Neuronal stem cell (in vitro differentiated cells): ENCODE data around the gene CEP192.

Experiments used
- DNase-seq: peaks from one replicate; pipeline ENCODE4 v3.0.0-alpha.2; 2013; ENCODE audit warnings: low spot score
- H2AFZ ChIP-seq: one replicate; pipeline ENCODE4 v1.6.1; 2013; ENCODE audit warnings: mild to moderate bottlenecking, low read length, inconsistent platforms
- H2AK5ac ChIP-seq: 2 replicates; pipeline ENCODE4 v1.6.1; 2013; ENCODE audit warnings: low read depth, mild to moderate bottlenecking, inconsistent platforms, low read length, moderate library complexity, mixed read lengths
- H2BK120ac ChIP-seq: 2 replicates; pipeline ENCODE4 v1.6.1; 2013; ENCODE audit warnings: low read depth, mild to moderate bottlenecking, inconsistent platforms, low read length, moderate library complexity, mixed read lengths
- H2BK12ac ChIP-seq: one replicate; pipeline ENCODE4 v1.6.1; 2013; ENCODE audit warnings: low read length, inconsistent platforms
- H2BK15ac ChIP-seq: 2 replicates; pipeline ENCODE4 v1.6.1; 2013; ENCODE audit warnings: mild to moderate bottlenecking, low read length, inconsistent platforms, mixed read lengths
- H2BK5ac ChIP-seq: one replicate; pipeline ENCODE4 v1.6.1; 2013; ENCODE audit warnings: inconsistent platforms, mild to moderate bottlenecking, low read length, moderate library complexity
- H3K14ac ChIP-seq: one replicate; pipeline ENCODE4 v1.6.1; 2013; ENCODE audit warnings: low read length, inconsistent platforms
- H3K18ac ChIP-seq: 2 replicates; pipeline ENCODE4 v1.6.1; 2013; ENCODE audit warnings: low read length, inconsistent platforms
- H3K23ac ChIP-seq: 2 replicates; pipeline ENCODE4 v1.6.1; 2013; ENCODE audit warnings: low read depth, mild to moderate bottlenecking, mixed read lengths, low read length, inconsistent platforms; ENCODE audit not compliant: poor library complexity
- H3K27ac ChIP-seq: replicated peaks from 3 replicates; pipeline ENCODE4 v1.5.1; 2013; ENCODE audit warnings: low read length, inconsistent platforms
- H3K27me3 ChIP-seq, 3 experiments: 2 replicates each; pipeline ENCODE4 v1.6.1; 2013; ENCODE audit warnings: low read length in 3 of 3, mild to moderate bottlenecking in 2 of 3, inconsistent platforms in 1 of 3, low read depth in 1 of 3, mixed read lengths in 1 of 3, moderate library complexity in 1 of 3; ENCODE audit not compliant: control insufficient read depth in 3 of 3, insufficient read depth in 3 of 3
- H3K36me3 ChIP-seq, 2 donors: replicated peaks in 1 of 2; 2 replicates each; pipeline ENCODE4 v1.6.1; 2013; ENCODE audit warnings: low read length in 2 of 2; ENCODE audit not compliant: control insufficient read depth in 2 of 2, insufficient read depth in 2 of 2
- H3K4ac ChIP-seq: 2 replicates; pipeline ENCODE4 v1.6.1; 2013; ENCODE audit warnings: inconsistent platforms, mild to moderate bottlenecking, low read length, moderate library complexity
- H3K4me1 ChIP-seq, 2 donors: 1 replicate in 1 of 2; 2 replicates in 1 of 2; pipeline ENCODE4 v1.6.1; 2013; ENCODE audit warnings: low read length in 2 of 2, low read depth in 1 of 2; ENCODE audit not compliant: control insufficient read depth in 2 of 2, insufficient read depth in 1 of 2
- H3K4me2 ChIP-seq: one replicate; pipeline ENCODE4 v1.6.1; 2013; ENCODE audit warnings: mild to moderate bottlenecking, low read length, inconsistent platforms; ENCODE audit not compliant: insufficient read depth, poor library complexity, severe bottlenecking
- H3K4me3 ChIP-seq, 2 donors: 2 replicates each; pipeline ENCODE4 v1.5.1; 2013; ENCODE audit warnings: low read length in 2 of 2, mild to moderate bottlenecking in 2 of 2, inconsistent platforms in 1 of 2, moderate library complexity in 1 of 2
- H3K79me1 ChIP-seq: one replicate; pipeline ENCODE4 v1.6.1; 2013; ENCODE audit warnings: low read depth, mild to moderate bottlenecking, inconsistent platforms, low read length, moderate library complexity
- H3K9ac ChIP-seq: one replicate; pipeline ENCODE4 v1.6.1; 2013; ENCODE audit warnings: mild to moderate bottlenecking, low read depth, low read length, inconsistent platforms; ENCODE audit not compliant: poor library complexity
- H3K9me3 ChIP-seq, 2 donors: replicated peaks in 1 of 2; 2 replicates each; pipeline versions ENCODE3 to v1.6.1; 2013; ENCODE audit warnings: low read length in 2 of 2, mild to moderate bottlenecking in 2 of 2, inconsistent platforms in 1 of 2, low read depth in 1 of 2, mixed read lengths in 1 of 2, moderate library complexity in 1 of 2; ENCODE audit not compliant: control insufficient read depth in 2 of 2, insufficient read depth in 1 of 2
- H4K8ac ChIP-seq: one replicate; pipeline ENCODE4 v1.6.1; 2013; ENCODE audit warnings: low read depth, mild to moderate bottlenecking, inconsistent platforms, low read length, moderate library complexity
- H4K91ac ChIP-seq: one replicate; pipeline ENCODE4 v1.6.1; 2013; ENCODE audit warnings: low read length, low read depth, mild to moderate bottlenecking, inconsistent platforms; ENCODE audit not compliant: poor library complexity
- WGBS, 2 donors: extraction: QIAGEN DNeasy Blood & Tissue Kit; methylation state at CpG; one replicate each; pipeline ENCODE4 v1.1.7; 2013; ENCODE audit warnings: missing lambda C conversion rate in 2 of 2, mixed read lengths in 1 of 2; ENCODE audit not compliant: insufficient read length in 2 of 2, insufficient replicate concordance in 1 of 2; ENCODE audit errors: extremely low coverage in 2 of 2; 5-methylcytosine and 5-hydroxymethylcytosine counted together

CEP192 gene

DNA sequence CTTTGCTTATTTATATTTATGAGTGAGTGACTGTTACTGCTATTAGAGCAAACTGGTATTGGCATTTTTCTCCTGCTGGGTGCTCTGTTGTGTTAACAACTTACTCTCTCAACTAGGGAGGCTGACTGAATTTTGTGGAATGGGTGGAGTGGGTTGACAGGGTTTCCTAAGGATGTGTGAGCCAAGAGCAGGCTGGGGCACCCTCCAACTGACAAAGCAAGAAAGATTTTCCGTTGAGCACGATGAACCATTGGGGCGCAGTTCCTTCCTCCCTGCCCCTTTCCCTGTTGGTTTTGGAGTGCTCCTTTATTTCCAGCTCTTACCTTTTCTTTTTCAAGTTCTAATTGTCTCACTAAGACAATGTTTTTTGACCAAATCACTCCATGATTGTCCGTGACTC, 23.0 kb upstream of the CEP192 start:
- Histone ChIP-seq H3K23ac (no peak overlapping the region), H2AFZ (no peak overlapping the region), H3K4me2 (no peak overlapping the region), H3K27ac (no peak overlapping the region), H3K79me1 (no peaks in the 10 kb centered on the region), H4K91ac (no peak overlapping the region), H3K4me1 (no peaks in the 10 kb centered on the region), H3K36me3 (peaks cover 22 to 95% of the 10 kb centered on the region in 2 donors), H2AK5ac (no peak overlapping the region), H3K4me3 (no peak overlapping the region), H4K8ac (no peak overlapping the region), H3K18ac (no peak overlapping the region), H2BK120ac (no peak overlapping the region), H3K9me3 (no peaks in the 10 kb centered on the region), H2BK5ac (no peak overlapping the region), H3K4ac (no peak overlapping the region), H3K9ac (no peak overlapping the region), H2BK15ac (no peak overlapping the region), H3K14ac (no peak overlapping the region), H3K27me3 (no peaks in the 10 kb centered on the region), H2BK12ac (no peak overlapping the region)
- no peak for DNase-seq
- no CpG with 5 or more reads among the region's 4 CpGs for WGBS, 2 donors

DNA sequence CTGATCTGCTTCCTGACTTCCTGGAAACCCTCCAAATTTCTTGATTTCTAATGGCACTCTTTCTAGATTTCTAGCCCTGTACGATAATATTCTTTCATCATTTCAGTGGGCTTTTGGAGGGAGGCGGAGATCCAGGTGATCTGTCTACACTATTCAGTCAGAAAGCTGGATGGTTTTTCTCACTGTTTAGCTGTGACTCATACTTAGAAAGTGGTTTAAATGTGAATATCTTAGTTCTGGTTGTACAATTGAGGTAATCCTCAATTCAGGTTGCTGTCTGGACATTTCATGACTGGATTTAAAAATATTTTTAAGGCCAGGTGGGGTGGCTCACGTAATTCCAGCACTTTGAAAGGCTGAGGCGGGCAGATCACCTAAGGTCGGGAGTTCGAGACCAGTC, 22.5 kb upstream of the CEP192 start:
- Histone ChIP-seq H2BK15ac (no peak overlapping the region), H3K4me2 (no peak overlapping the region), H3K36me3 (peaks cover 22 to 94% of the 10 kb centered on the region in 2 donors), H3K27ac (no peak overlapping the region), H2BK12ac (no peak overlapping the region), H3K4me3 (no peak overlapping the region), H2BK5ac (no peak overlapping the region), H4K91ac (no peak overlapping the region), H3K9me3 (no peaks in the 10 kb centered on the region), H4K8ac (no peak overlapping the region), H3K23ac (no peak overlapping the region), H3K79me1 (no peaks in the 10 kb centered on the region), H2AK5ac (no peak overlapping the region), H3K4ac (no peak overlapping the region), H3K4me1 (no peaks in the 10 kb centered on the region), H3K14ac (no peak overlapping the region), H3K9ac (no peak overlapping the region), H3K27me3 (no peaks in the 10 kb centered on the region), H3K18ac (no peak overlapping the region), H2BK120ac (no peak overlapping the region), H2AFZ (no peak overlapping the region)
- no peak for DNase-seq
- no CpG with 5 or more reads among the region's 6 CpGs for WGBS, 2 donors

DNA sequence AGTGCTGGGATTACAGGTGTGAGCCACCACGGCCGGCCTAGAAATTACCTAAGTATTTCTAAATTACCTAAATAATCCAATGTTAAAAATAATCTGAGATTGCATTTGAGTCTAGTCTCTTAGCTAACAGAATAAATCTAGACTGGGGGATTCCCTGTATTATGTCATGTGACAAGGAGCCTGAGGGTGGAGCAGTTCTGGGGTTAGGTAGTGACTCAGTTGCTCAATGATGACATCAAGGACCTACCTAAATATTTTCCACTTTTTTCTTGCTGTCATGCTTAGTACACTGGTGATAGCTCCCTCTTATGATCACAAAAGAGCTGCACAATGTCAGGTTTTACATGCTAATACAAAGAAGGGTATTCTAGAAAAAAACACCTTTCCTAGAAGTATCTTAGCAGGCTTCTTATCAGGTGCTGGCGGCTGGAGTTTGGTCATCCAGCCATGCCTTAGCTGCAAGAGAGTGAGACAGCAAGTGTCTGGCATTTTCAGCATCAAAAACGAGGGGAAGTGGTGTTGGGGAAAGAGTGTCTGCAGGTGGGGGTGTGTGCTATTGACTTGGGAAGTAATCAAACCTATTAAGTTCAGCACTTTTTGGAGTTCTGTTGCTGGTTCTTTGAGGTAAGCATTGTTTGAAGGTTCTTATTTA, 17.5 kb upstream of the CEP192 start:
- Histone ChIP-seq H3K27ac (no peak overlapping the region), H3K9me3 (peaks cover 2 to 7% of the 10 kb centered on the region in 2 donors), H3K79me1 (no peaks in the 10 kb centered on the region), H2BK120ac (no peak overlapping the region), H2AK5ac (no peak overlapping the region), H3K9ac (no peak overlapping the region), H4K91ac (no peak overlapping the region), H3K4me2 (no peak overlapping the region), H3K23ac (no peak overlapping the region), H3K4ac (no peak overlapping the region), H3K27me3 (no peaks in the 10 kb centered on the region), H4K8ac (no peak overlapping the region), H2BK5ac (no peak overlapping the region), H2BK12ac (no peak overlapping the region), H3K36me3 (peaks cover 31 to 96% of the 10 kb centered on the region in 2 donors), H3K14ac (no peak overlapping the region), H2BK15ac (no peak overlapping the region), H3K18ac (no peak overlapping the region), H3K4me1 (no peaks in the 10 kb centered on the region), H2AFZ (no peak overlapping the region), H3K4me3 (no peak overlapping the region)
- DNase-seq, result no peak
- WGBS, 2 donors, result no CpG with 5 or more reads among the region's 4 CpGs

DNA sequence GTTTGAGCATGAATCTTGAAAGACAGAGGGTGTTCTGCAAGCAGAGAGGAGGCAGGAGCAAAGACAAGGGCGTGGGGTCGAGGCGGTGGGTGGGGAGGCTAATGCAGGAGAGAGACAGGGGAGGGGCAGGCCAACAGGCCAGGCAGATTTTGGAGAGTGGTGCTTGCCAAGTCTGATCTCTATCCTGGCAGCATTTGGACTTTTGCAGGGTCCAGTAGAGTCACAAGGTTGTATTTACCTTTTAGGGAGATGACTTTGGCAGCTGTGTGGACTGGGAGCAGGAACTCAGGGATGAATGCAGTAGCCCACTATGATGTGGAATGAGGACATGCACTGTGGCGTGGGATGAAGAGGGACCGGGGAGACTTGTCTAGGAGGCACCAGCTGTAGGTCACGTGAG, 15.7 kb upstream of the CEP192 start:
- H2AFZ ChIP-seq, result no peak overlapping the region
- H3K79me1 ChIP-seq, result no peaks in the 10 kb centered on the region
- no CpG with 5 or more reads among the region's 6 CpGs for WGBS, 2 donors

More for the DNA sequence above, 15.7 kb upstream of the CEP192 start:
- Histone ChIP-seq H3K18ac (no peak overlapping the region), H3K36me3 (peaks cover 31 to 80% of the 10 kb centered on the region in 2 donors), H3K4me3 (no peak overlapping the region), H3K4me2 (no peak overlapping the region), H3K9me3 (peaks cover 2 to 8% of the 10 kb centered on the region in 2 donors), H3K27me3 (no peaks in the 10 kb centered on the region), H3K14ac (no peak overlapping the region), H3K4me1 (no peaks in the 10 kb centered on the region), H2BK5ac (no peak overlapping the region), H3K23ac (no peak overlapping the region), H4K91ac (no peak overlapping the region), H2AK5ac (no peak overlapping the region), H3K27ac (no peak overlapping the region), H3K4ac (no peak overlapping the region), H3K9ac (no peak overlapping the region), H2BK120ac (no peak overlapping the region), H2BK15ac (no peak overlapping the region), H4K8ac (no peak overlapping the region), H2BK12ac (no peak overlapping the region)
- DNase-seq, result no peak
